B cell (primary cell): ENCODE data around the gene RASAL3. TPM values are rescaled to one million over a fixed set of nuclear protein-coding genes. Genes with fewer than 3 reads are reported as not detected.

ENCODE experiments used
- ATAC-seq: fragments of 200-7000 bp; cut with Tn5 transposase; one replicate; pipeline ENCODE4 v1.10.0; 2021; ENCODE audit warnings: low read depth, mild to moderate bottlenecking, moderate number of reproducible peaks, moderate library complexity
- CTCF ChIA-PET: fragments of 350-600 bp; sonication (Branson Sonifier 250); formaldehyde crosslinking; loops from one replicate; lab custom pipeline; 2021; ENCODE audit warnings: antibody characterized with exemption, inconsistent platforms; lab: Charles Lee
- POLR2A ChIA-PET: fragments of 350-600 bp; sonication (Branson Sonifier 250); formaldehyde crosslinking; loops from one replicate; lab custom pipeline; 2021; ENCODE audit warnings: antibody characterized with exemption; lab: Charles Lee
- DNase-seq: peaks from one replicate; pipeline ENCODE4 v3.0.0; 2013
- H2AFZ ChIP-seq: 2 replicates; pipeline ENCODE4 v1.6.1; 2012; ENCODE audit warnings: mild to moderate bottlenecking, low read depth, low read length; ENCODE audit not compliant: insufficient read depth, poor library complexity, severe bottlenecking
- H3K27ac ChIP-seq, 2 donors: 1 replicate in 1 of 2; 2 replicates in 1 of 2; pipeline ENCODE4 v1.5.1; 2012 to 2013; ENCODE audit warnings: low read length in 2 of 2, mild to moderate bottlenecking in 2 of 2, moderate library complexity in 1 of 2
- H3K27me3 ChIP-seq, 4 experiments: fragments of 200-600 bp in 1 of 4; sonication (generic) in 1 of 4; replicated peaks in 1 of 4; 1 replicate in 2 of 4; 2 replicates in 2 of 4; pipeline versions ENCODE4 v1.6.1 to v1.7.0; 2013 to 2016; ENCODE audit warnings: low read length in 3 of 4, mild to moderate bottlenecking in 2 of 4, mixed read lengths in 1 of 4, moderate library complexity in 1 of 4; ENCODE audit not compliant: insufficient read depth in 4 of 4, control insufficient read depth in 3 of 4; ENCODE audit errors: control extremely low read depth in 1 of 4
- H3K36me3 ChIP-seq, 2 experiments: replicated peaks in 1 of 2; 1 replicate in 1 of 2; 2 replicates in 1 of 2; pipeline versions ENCODE4 v1.6.1 to v1.7.1; 2013; ENCODE audit warnings: low read length in 1 of 2; ENCODE audit not compliant: insufficient read depth in 2 of 2, control insufficient read depth in 1 of 2; ENCODE audit errors: control extremely low read depth in 1 of 2, extremely low read depth in 1 of 2
- H3K4me1 ChIP-seq, 2 donors: fragments of 200-600 bp in 1 of 2; sonication (generic) in 1 of 2; 1 replicate in 1 of 2; 2 replicates in 1 of 2; pipeline versions ENCODE4 v1.5.1 to v1.6.1; 2013 to 2017; ENCODE audit warnings: low read length in 2 of 2; ENCODE audit not compliant: control insufficient read depth in 2 of 2, insufficient read depth in 2 of 2
- H3K4me2 ChIP-seq: replicated peaks from 2 replicates; pipeline ENCODE3; 2012; ENCODE audit warnings: mild to moderate bottlenecking, low read depth, low read length; ENCODE audit not compliant: poor library complexity, severe bottlenecking
- H3K4me3 ChIP-seq, 5 experiments: fragments of 200-600 bp in 1 of 5; sonication (generic) in 1 of 5; 1 replicate in 3 of 5; 2 replicates in 2 of 5; pipeline versions ENCODE4 v1.5.1 to v1.7.0; 2011 to 2016; ENCODE audit warnings: low read length in 4 of 5, mild to moderate bottlenecking in 4 of 5, low read depth in 2 of 5, control low read depth in 1 of 5, moderate library complexity in 1 of 5; ENCODE audit not compliant: insufficient read depth in 1 of 5; ENCODE audit errors: control extremely low read depth in 1 of 5, extremely low read depth in 1 of 5
- H3K79me2 ChIP-seq: fragments of 200-600 bp; sonication (generic); one replicate; pipeline ENCODE4 v1.6.0; 2016; ENCODE audit warnings: low read length; ENCODE audit not compliant: control insufficient read depth, insufficient read depth
- H3K9ac ChIP-seq: fragments of 200-600 bp; sonication (generic); 2 replicates; pipeline ENCODE4 v1.6.1; 2017; ENCODE audit warnings: mild to moderate bottlenecking, low read length, moderate library complexity
- H3K9me3 ChIP-seq, 3 donors: one replicate each; pipeline versions ENCODE4 v1.6.1 to v1.7.1; 2013; ENCODE audit warnings: low read length in 2 of 3; ENCODE audit not compliant: control insufficient read depth in 2 of 3, insufficient read depth in 1 of 3; ENCODE audit errors: control extremely low read depth in 1 of 3
- H4K20me1 ChIP-seq: 2 replicates; pipeline ENCODE4 v1.6.0; 2012; ENCODE audit warnings: mild to moderate bottlenecking, low read length; ENCODE audit not compliant: insufficient read depth, control insufficient read depth, poor library complexity, severe bottlenecking
- H3K27ac Mint-ChIP-seq: one replicate; pipeline ENCODE4 v1.8.0; 2021; ENCODE audit warnings: mixed read lengths
- H3K27me3 Mint-ChIP-seq: one replicate; pipeline ENCODE4 v1.8.0; 2021; ENCODE audit warnings: mixed read lengths
- H3K4me1 Mint-ChIP-seq: one replicate; pipeline ENCODE4 v1.8.0; 2021; ENCODE audit warnings: mixed read lengths
- H3K4me3 Mint-ChIP-seq: one replicate; pipeline ENCODE4 v1.8.0; 2021; ENCODE audit warnings: mixed read lengths
- H3K9me3 Mint-ChIP-seq: one replicate; pipeline ENCODE4 v1.8.0; 2022; ENCODE audit warnings: mixed read lengths; ENCODE audit not compliant: insufficient read depth
- CTCF ChIP-seq: fragments of 200-600 bp; IDR thresholded peaks from one replicate; pipeline ENCODE4 v1.8.0; 2022; ENCODE audit warnings: antibody characterized with exemption, mild to moderate bottlenecking
- EZH2 ChIP-seq: IDR thresholded peaks from 2 replicates; pipeline ENCODE4 v1.6.1; 2012; ENCODE audit warnings: borderline replicate concordance, low read depth, mild to moderate bottlenecking, moderate library complexity, low read length; ENCODE audit not compliant: insufficient read depth, poor library complexity, severe bottlenecking
- WGBS: methylation state at CpG from one replicate; pipeline ENCODE4 v1.1.5; 2013; ENCODE audit warnings: missing lambda C conversion rate; ENCODE audit not compliant: insufficient coverage; 5-methylcytosine and 5-hydroxymethylcytosine counted together
- intact Hi-C: fragments of 100-400 bp; cut with micrococcal nuclease; formaldehyde crosslinking; loops from one replicate; pipeline ENCODE4 v1.10.0; 2022
- polyA plus RNA-seq: library from polyadenylated mRNA; depleted of rRNA; stranded (reverse); fragments of >200 nt; gene quantifications from 2 replicates; pipeline ENCODE4 v1.2.3, GENCODE V29; 2012
- total RNA-seq, 2 donors: library from RNA; stranded (reverse); fragments of 120-200 nt in 1 of 2; gene quantifications; 1 replicate in 1 of 2; 2 replicates in 1 of 2; pipeline versions ENCODE4 v1.2.3 to v1.2.4, GENCODE V29; 2013 to 2022

The RASAL3 gene
- total and polyA plus RNA-seq, 2 donors (not counting 1 experiment from before 2014, with no cell fraction given): 95.3 to 154 TPM

- no peak overlapping the region for H3K27ac ChIP-seq
- H3K79me2 ChIP-seq: peaks cover 37% of the 10 kb centered on the region
- ATAC-seq: no peak
- H3K9me3 ChIP-seq: peaks cover 0 to 7% (median 0%) of the 10 kb centered on the region in 3 donors
- ChIA-PET CTCF (interaction anchor here (2.4 kb wide), 1 partner anchor 10 kb away, joined by 13 read pairs; the partner anchor contains the start of gene AKAP8L), POLR2A (no interaction called here)
- peaks cover 50% of the 10 kb centered on the region for H4K20me1 ChIP-seq
- WGBS: 98% methylated on average over 22 of the region's 22 CpGs
- H3K27me3 ChIP-seq: no peaks in the 10 kb centered on the region
- TF ChIP-seq EZH2: no peak
- TF ChIP-seq CTCF: no peak
- peaks cover 24 to 32% of the 10 kb centered on the region in 2 donors for H3K4me1 ChIP-seq
- intact Hi-C loops: no loop called here
- Mint-ChIP-seq H3K27me3 (no peaks in the 10 kb centered on the region), H3K4me1 (peaks cover 29% of the 10 kb centered on the region), H3K9me3 (no peaks in the 10 kb centered on the region), H3K4me3 (no peak overlapping the region), H3K27ac (no peak overlapping the region)
- H2AFZ ChIP-seq: no peak overlapping the region
- H3K4me3 ChIP-seq: no peak overlapping the region
- H3K9ac ChIP-seq: no peak overlapping the region
- H3K36me3 ChIP-seq: peaks cover 0 to 29% of the 10 kb centered on the region in 2 experiments
- H3K4me2 ChIP-seq: no peak overlapping the region
- DNase-seq: no peak
Measured at GRCh38 chr19:15428956-15429824, 35.2 kb downstream of the RASAL3 start.

GRCh38 chr19:15427991-15428471 is 36.3 kb downstream of the RASAL3 start:
- peaks cover 50% of the 10 kb centered on the region for H4K20me1 ChIP-seq
- WGBS: 97% methylated on average over 31 of the region's 35 CpGs
- no peaks in the 10 kb centered on the region for H3K9me3 Mint-ChIP-seq
- H3K4me1 Mint-ChIP-seq: peaks cover 24% of the 10 kb centered on the region
- no peak overlapping the region for H3K9ac ChIP-seq
- H3K4me1 ChIP-seq: peaks cover 19 to 25% of the 10 kb centered on the region in 2 donors
- H3K27ac Mint-ChIP-seq: no peak overlapping the region
- CTCF ChIA-PET: interaction anchor here (0.7 to 2.4 kb wide), 3 partner anchors 9 to 127 kb away, joined by 3 to 13 read pairs (median 3); partner anchors contain the start of gene AKAP8L
- H3K27me3 Mint-ChIP-seq: no peaks in the 10 kb centered on the region
- no peak overlapping the region for H3K4me2 ChIP-seq
- H3K36me3 ChIP-seq: peaks cover 2 to 41% of the 10 kb centered on the region in 2 experiments
- peaks cover 0 to 8% (median 0%) of the 10 kb centered on the region in 3 donors for H3K9me3 ChIP-seq
- peaks cover 37% of the 10 kb centered on the region for H3K79me2 ChIP-seq
- DNase-seq: no peak
- intact Hi-C loops: no loop called here
- ATAC-seq: no peak
- POLR2A ChIA-PET: no interaction called here
- no peak overlapping the region for H2AFZ ChIP-seq
- no peak overlapping the region for H3K4me3 ChIP-seq
- no peak overlapping the region for H3K4me3 Mint-ChIP-seq
- TF ChIP-seq CTCF (no peak), EZH2 (no peak)
- H3K27me3 ChIP-seq: no peaks in the 10 kb centered on the region
- no peak overlapping the region for H3K27ac ChIP-seq
